HepG2 (cell line): ENCODE measurements around the gene GALNT15. TPM values are rescaled to one million over a fixed set of nuclear protein-coding genes. Genes with fewer than 3 reads are reported as not detected.

ENCODE experiments used
- ATAC-seq: fragments of 200-7000 bp; cut with Tn5 transposase; 3 replicates; pipeline ENCODE4 v1.9.1; 2020; ENCODE audit warnings: mild to moderate bottlenecking, moderate library complexity
- BruUV-seq: library from RNA; stranded (reverse); fragments of 400-500 nt; replicated peaks from 2 replicates; lab custom pipeline; 2021; lab: Mats Ljungman, UMichigan
- CTCF ChIA-PET: fragments of 300-600 bp; formaldehyde crosslinking; extraction: SDS; loops from one replicate; lab custom pipeline; 2021; ENCODE audit warnings: low total read pairs, inconsistent platforms, low intra/inter-chr PET ratio; lab: Yijun Ruan, JAX
- POLR2A ChIA-PET: fragments of 350-600 bp; sonication (Branson Sonifier 250); formaldehyde crosslinking; loops from one replicate; lab custom pipeline; 2020; ENCODE audit warnings: antibody characterized with exemption, inconsistent platforms; lab: Yijun Ruan, JAX
- DNase-seq: peaks from one replicate; pipeline ENCODE4 v3.0.0-alpha.2; 2015; ENCODE audit warnings: low spot score
- FAIRE-seq: peaks from 3 replicates; lab custom pipeline; 2011; peaks lifted over from hg19 to GRCh38; lab: Jason Lieb, UNC
- H2AFZ ChIP-seq: one replicate; pipeline ENCODE4 v1.6.1; 2011; ENCODE audit warnings: low read length, inconsistent platforms
- H3K27ac ChIP-seq: fragments of 300-600 bp; 3 replicates; pipeline ENCODE4 v1.8.0; 2011; ENCODE audit warnings: mixed run types, mild to moderate bottlenecking, mixed read lengths, low read length, inconsistent platforms; ENCODE audit not compliant: insufficient read depth; ENCODE audit errors: extremely low read length
- H3K27me3 ChIP-seq, 2 experiments: fragments of 200-600 bp in 1 of 2; 2 replicates in 1 of 2; 3 replicates in 1 of 2; pipeline versions ENCODE4 v1.6.0 to v1.8.0; 2011; ENCODE audit warnings: low read length in 2 of 2, mild to moderate bottlenecking in 2 of 2, moderate library complexity in 2 of 2, inconsistent platforms in 1 of 2; ENCODE audit not compliant: insufficient read depth in 2 of 2, control insufficient read depth in 1 of 2
- H3K36me3 ChIP-seq, 2 experiments: fragments of 200-600 bp in 1 of 2; replicated peaks in 1 of 2; 2 replicates in 1 of 2; 3 replicates in 1 of 2; pipeline versions ENCODE4 v1.5.1 to v1.8.0; 2011; ENCODE audit warnings: low read length in 2 of 2, inconsistent platforms in 1 of 2; ENCODE audit not compliant: insufficient read depth in 2 of 2, control insufficient read depth in 1 of 2
- H3K4me1 ChIP-seq: 2 replicates; pipeline ENCODE4 v1.5.1; 2012; ENCODE audit warnings: low read length, inconsistent platforms; ENCODE audit not compliant: insufficient read depth
- H3K4me2 ChIP-seq: 2 replicates; pipeline ENCODE4 v1.6.0; 2011; ENCODE audit warnings: low read depth, low read length, inconsistent platforms
- H3K4me3 ChIP-seq, 3 experiments: fragments of 200-600 bp in 1 of 3; sonication (generic), shearing (Covaris generic) in 1 of 3; replicated peaks in 1 of 3; 2 replicates each; pipeline ENCODE4 v1.5.1; 2011 to 2016; ENCODE audit warnings: low read length in 3 of 3, inconsistent platforms in 2 of 3, low read depth in 2 of 3, mild to moderate bottlenecking in 2 of 3, control low read depth in 1 of 3, mixed read lengths in 1 of 3; ENCODE audit not compliant: insufficient read depth in 1 of 3
- H3K79me2 ChIP-seq: one replicate; pipeline ENCODE4 v1.6.1; 2011; ENCODE audit warnings: low read length, inconsistent platforms; ENCODE audit not compliant: insufficient read depth
- H3K9ac ChIP-seq: 2 replicates; pipeline ENCODE4 v1.6.0; 2011; ENCODE audit warnings: mild to moderate bottlenecking, low read depth, low read length, inconsistent platforms; ENCODE audit not compliant: insufficient read depth
- H3K9me3 ChIP-seq: 2 replicates; pipeline ENCODE4 v1.5.1; 2012; ENCODE audit warnings: mild to moderate bottlenecking, low read length
- H4K20me1 ChIP-seq: 2 replicates; pipeline ENCODE4 v1.6.0; 2011; ENCODE audit warnings: inconsistent platforms, mild to moderate bottlenecking, low read length, moderate library complexity; ENCODE audit not compliant: insufficient read depth
- AHR ChIP-seq: IDR thresholded peaks from 2 replicates; pipeline ENCODE4 v1.6.1; 2018; ENCODE audit warnings: missing genetic modification reagents, missing compliant biosample characterization
- ATAD3A ChIP-seq: sonication (generic); formaldehyde crosslinking; IDR thresholded peaks from 2 replicates; pipeline ENCODE4 v1.4.0; 2020; ENCODE audit warnings: missing genetic modification reagents
- CREB1 ChIP-seq, 2 experiments: fragments of 450-650 bp in 1 of 2; IDR thresholded peaks; 2 replicates each; pipeline ENCODE4 v1.6.1; 2016 to 2017; ENCODE audit warnings: control low read depth in 1 of 2, mild to moderate bottlenecking in 1 of 2, missing compliant biosample characterization in 1 of 2, missing genetic modification characterization in 1 of 2
- ELF4 ChIP-seq: sonication (generic); formaldehyde crosslinking; IDR thresholded peaks from 2 replicates; pipeline ENCODE4 v1.5.0; 2020; ENCODE audit warnings: missing genetic modification reagents, mild to moderate bottlenecking, moderate library complexity, borderline replicate concordance
- ETV6 ChIP-seq: sonication (generic); formaldehyde crosslinking; conservative IDR thresholded peaks from 2 replicates; pipeline ENCODE4 v1.4.0; 2020; ENCODE audit warnings: missing genetic modification reagents
- FOXK2 ChIP-seq: fragments of 450-650 bp; IDR thresholded peaks from 2 replicates; pipeline ENCODE4 v1.6.1; 2016
- GFI1 ChIP-seq: sonication (generic); formaldehyde crosslinking; IDR thresholded peaks from 2 replicates; pipeline ENCODE4 v1.5.0; 2020; ENCODE audit warnings: missing genetic modification reagents, mild to moderate bottlenecking, borderline replicate concordance
- JDP2 ChIP-seq: sonication (generic); formaldehyde crosslinking; IDR thresholded peaks from 2 replicates; pipeline ENCODE4 v1.8.1; 2022; ENCODE audit warnings: missing genetic modification reagents, borderline replicate concordance
- MED1 ChIP-seq: sonication (generic); formaldehyde crosslinking; IDR thresholded peaks from 2 replicates; pipeline ENCODE4 v1.4.0; 2020; ENCODE audit warnings: missing genetic modification reagents
- MIER3 ChIP-seq: IDR thresholded peaks from 2 replicates; pipeline ENCODE4 v1.6.1; 2016; ENCODE audit warnings: missing compliant biosample characterization, borderline replicate concordance
- MTF1 ChIP-seq: sonication (generic); formaldehyde crosslinking; IDR thresholded peaks from 2 replicates; pipeline ENCODE4 v1.5.0; 2020; ENCODE audit warnings: missing genetic modification reagents
- NCOA1 ChIP-seq: sonication (generic); formaldehyde crosslinking; IDR thresholded peaks from 2 replicates; pipeline ENCODE4 v1.9.0; 2021; ENCODE audit warnings: missing genetic modification reagents
- PPARG ChIP-seq: conservative IDR thresholded peaks from 2 replicates; pipeline ENCODE4 v1.6.1; 2016; ENCODE audit warnings: missing biosample characterization, missing genetic modification reagents
- RORA ChIP-seq: sonication (generic); formaldehyde crosslinking; IDR thresholded peaks from 2 replicates; pipeline ENCODE4 v1.5.0; 2020; ENCODE audit warnings: mild to moderate bottlenecking, missing genetic modification reagents, moderate library complexity
- RXRB ChIP-seq: IDR thresholded peaks from 2 replicates; pipeline ENCODE4 v1.6.1; 2016; ENCODE audit warnings: borderline replicate concordance, missing genetic modification reagents, missing compliant biosample characterization
- ZNF10 ChIP-seq: sonication (generic); formaldehyde crosslinking; IDR thresholded peaks from 2 replicates; pipeline ENCODE4 v1.4.0; 2020; ENCODE audit warnings: mild to moderate bottlenecking, low read depth, missing genetic modification reagents, borderline replicate concordance
- ZNF282 ChIP-seq: fragments of 450-650 bp; IDR thresholded peaks from 2 replicates; pipeline ENCODE4 v1.6.1; 2018; ENCODE audit not compliant: partially characterized antibody
- ZNF562 ChIP-seq: sonication (generic); formaldehyde crosslinking; IDR thresholded peaks from 2 replicates; pipeline ENCODE4 v1.8.0; 2022; ENCODE audit warnings: missing genetic modification reagents, borderline replicate concordance
- WGBS: methylation state at CpG from one replicate; pipeline ENCODE4 v1.1.6; 2017; ENCODE audit warnings: low lambda C conversion rate; 5-methylcytosine and 5-hydroxymethylcytosine counted together
- in situ Hi-C: cut with HindIII; loops from 2 replicates; pipeline ENCODE4 v1.10.0; 2017; ENCODE audit warnings: low pct_unique_long_range_greater_than_20kb; ENCODE audit not compliant: extremely low pct_ligation_motif_present
- intact Hi-C: fragments of 100-400 bp; cut with micrococcal nuclease; formaldehyde crosslinking; loops from one replicate; pipeline ENCODE4 v1.10.0; 2022; ENCODE audit not compliant: unreplicated experiment
- polyA plus RNA-seq, 8 experiments: library from polyadenylated mRNA; depleted of rRNA in 3 of 8; stranded (reverse) in 7 of 8; unstranded in 1 of 8; fragments of >200 nt; fragmentation: Illumina TruSeq in 4 of 8; extraction: Trizol in 4 of 8; gene quantifications; 2 replicates each; pipeline versions ENCODE4 v1.2.1 to v1.2.3, GENCODE V29; 2011 to 2016; ENCODE audit warnings: low read depth in 4 of 8, missing spikeins in 1 of 8, mixed read lengths in 1 of 8; ENCODE audit not compliant: insufficient read depth in 1 of 8
- total RNA-seq, 5 experiments: library from RNA; depleted of rRNA; stranded (reverse); fragments of >200 nt; fragmentation: Illumina TruSeq; extraction: Trizol; gene quantifications; 2 replicates each; pipeline ENCODE4 v1.2.3, GENCODE V29; 2016; ENCODE audit warnings: low read depth in 1 of 5
- TF ChIP-seq, protein P1 (sequence below): sonication (generic); formaldehyde crosslinking; IDR thresholded peaks from 2 replicates; pipeline ENCODE4 v1.4.0; 2020; ENCODE audit warnings: missing genetic modification reagents, borderline replicate concordance
- TF ChIP-seq, protein P2 (sequence below): sonication (generic); formaldehyde crosslinking; IDR thresholded peaks from 2 replicates; pipeline ENCODE4 v1.8.0; 2022; ENCODE audit warnings: missing genetic modification reagents, low read depth, mild to moderate bottlenecking, borderline replicate concordance

GALNT15 gene
- total and polyA plus RNA-seq, 2 of the 13 experiments (the other 11 are each of a cell fraction or from before 2014, with no cell fraction given): 0.02 to 0.04 TPM

DNA sequence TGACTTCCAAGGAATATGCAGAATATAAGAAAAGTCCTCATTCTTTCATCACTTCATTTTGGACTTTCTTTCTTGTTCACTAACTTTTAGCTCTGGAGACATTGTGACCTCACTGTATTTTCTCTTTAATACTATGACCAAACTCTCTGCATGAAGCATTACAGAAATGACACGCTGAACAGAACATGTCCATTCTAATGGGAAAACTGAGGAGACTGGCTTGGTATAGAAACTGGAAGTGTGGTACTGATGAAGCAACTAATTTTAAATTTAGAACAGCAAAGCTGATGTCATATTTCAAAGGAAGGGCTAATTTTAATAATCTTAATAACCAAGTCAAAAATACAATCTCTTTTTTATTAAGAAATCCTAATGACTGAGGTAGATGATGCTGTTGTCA lies 85.6 kb downstream of the GALNT15 start:
- in situ Hi-C loops: no loop called here
- peaks cover 17% of the 10 kb centered on the region for H3K4me1 ChIP-seq
- intact Hi-C loops: no loop called here

DNA sequence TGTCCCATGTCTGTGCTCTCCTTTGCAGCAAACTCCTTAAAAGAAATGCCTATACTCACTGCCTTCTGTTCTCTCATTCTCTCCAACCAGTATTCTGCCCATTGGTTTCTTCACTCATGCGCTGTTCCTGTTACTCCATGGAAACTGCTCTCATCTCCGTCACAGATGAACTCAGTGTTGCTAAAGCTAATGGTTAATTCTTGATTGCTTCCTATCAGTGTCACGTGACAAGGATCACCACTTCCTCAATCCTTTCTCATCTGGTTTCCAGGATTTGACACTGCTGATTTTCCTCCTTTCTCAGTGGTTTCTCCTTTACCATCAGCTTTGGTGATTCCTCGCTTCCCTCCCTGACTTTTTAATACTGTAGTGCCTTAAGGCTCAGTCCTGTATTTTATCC lies 87.7 kb downstream of the GALNT15 start:
- POLR2A ChIA-PET: no interaction called here
- H2AFZ ChIP-seq: no peak overlapping the region
- H3K4me1 ChIP-seq: peaks cover 29% of the 10 kb centered on the region
- H4K20me1 ChIP-seq: no peaks in the 10 kb centered on the region
- in situ Hi-C loops: no loop called here
- intact Hi-C loops: no loop called here
- FAIRE-seq: no peak
- peaks cover 1 to 26% of the 10 kb centered on the region in 2 experiments; a peak in 3 of 5 replicates for H3K36me3 ChIP-seq
- H3K27ac ChIP-seq: no peak overlapping the region
- peaks cover 44% of the 10 kb centered on the region for H3K79me2 ChIP-seq
- no peak for DNase-seq
- no peak for ATAC-seq
- no peaks in the 10 kb centered on the region for H3K9me3 ChIP-seq
- BruUV-seq: no TSS peak
- no peak overlapping the region for H3K9ac ChIP-seq
- no peak overlapping the region for H3K4me3 ChIP-seq
- WGBS: 83% methylated on average over 4 of the region's 4 CpGs
- H3K27me3 ChIP-seq: no peaks in the 10 kb centered on the region; a peak in 1 of 5 replicates
- CTCF ChIA-PET: no interaction called here
- no peak overlapping the region for H3K4me2 ChIP-seq
- TF ChIP-seq MTF1: no peak
- no peak for TF ChIP-seq GFI1 (CRISPR knock-in tag)
- no peak for TF ChIP-seq AHR (CRISPR knock-in tag)
- no peak for TF ChIP-seq PPARG
- TF ChIP-seq, protein P1, sequence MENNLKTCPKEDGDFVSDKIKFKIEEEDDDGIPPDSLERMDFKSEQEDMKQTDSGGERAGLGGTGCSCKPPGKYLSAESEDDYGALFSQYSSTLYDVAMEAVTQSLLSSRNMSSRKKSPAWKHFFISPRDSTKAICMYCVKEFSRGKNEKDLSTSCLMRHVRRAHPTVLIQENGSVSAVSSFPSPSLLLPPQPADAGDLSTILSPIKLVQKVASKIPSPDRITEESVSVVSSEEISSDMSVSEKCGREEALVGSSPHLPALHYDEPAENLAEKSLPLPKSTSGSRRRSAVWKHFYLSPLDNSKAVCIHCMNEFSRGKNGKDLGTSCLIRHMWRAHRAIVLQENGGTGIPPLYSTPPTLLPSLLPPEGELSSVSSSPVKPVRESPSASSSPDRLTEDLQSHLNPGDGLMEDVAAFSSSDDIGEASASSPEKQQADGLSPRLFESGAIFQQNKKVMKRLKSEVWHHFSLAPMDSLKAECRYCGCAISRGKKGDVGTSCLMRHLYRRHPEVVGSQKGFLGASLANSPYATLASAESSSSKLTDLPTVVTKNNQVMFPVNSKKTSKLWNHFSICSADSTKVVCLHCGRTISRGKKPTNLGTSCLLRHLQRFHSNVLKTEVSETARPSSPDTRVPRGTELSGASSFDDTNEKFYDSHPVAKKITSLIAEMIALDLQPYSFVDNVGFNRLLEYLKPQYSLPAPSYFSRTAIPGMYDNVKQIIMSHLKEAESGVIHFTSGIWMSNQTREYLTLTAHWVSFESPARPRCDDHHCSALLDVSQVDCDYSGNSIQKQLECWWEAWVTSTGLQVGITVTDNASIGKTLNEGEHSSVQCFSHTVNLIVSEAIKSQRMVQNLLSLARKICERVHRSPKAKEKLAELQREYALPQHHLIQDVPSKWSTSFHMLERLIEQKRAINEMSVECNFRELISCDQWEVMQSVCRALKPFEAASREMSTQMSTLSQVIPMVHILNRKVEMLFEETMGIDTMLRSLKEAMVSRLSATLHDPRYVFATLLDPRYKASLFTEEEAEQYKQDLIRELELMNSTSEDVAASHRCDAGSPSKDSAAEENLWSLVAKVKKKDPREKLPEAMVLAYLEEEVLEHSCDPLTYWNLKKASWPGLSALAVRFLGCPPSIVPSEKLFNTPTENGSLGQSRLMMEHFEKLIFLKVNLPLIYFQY (CRISPR knock-in tag): no peak
- TF ChIP-seq MED1: no peak
- TF ChIP-seq ELF4 (CRISPR knock-in tag): no peak
- TF ChIP-seq ETV6: no peak
- no peak for TF ChIP-seq RORA (CRISPR knock-in tag)
- TF ChIP-seq ZNF10 (CRISPR knock-in tag): no peak
- TF ChIP-seq ZNF562 (CRISPR knock-in tag): no peak
- no peak for TF ChIP-seq MIER3 (CRISPR knock-in tag)
- TF ChIP-seq FOXK2: no peak

More for the DNA sequence above, 85.6 kb downstream of the GALNT15 start:
- POLR2A ChIA-PET: interaction anchor here (1.0 kb wide), 1 partner anchor 8 kb away, joined by 3 read pairs; no protein-coding TSS in a partner anchor
- H3K4me3 ChIP-seq: no peak overlapping the region
- H3K4me2 ChIP-seq: no peak overlapping the region
- no peak for DNase-seq
- CTCF ChIA-PET: no interaction called here
- H3K36me3 ChIP-seq: peaks cover 1 to 26% of the 10 kb centered on the region in 2 experiments; a peak in 3 of 5 replicates
- peaks cover 23% of the 10 kb centered on the region for H3K79me2 ChIP-seq
- no peak for FAIRE-seq
- WGBS: 95% methylated on average over 1 of the region's 1 CpG
- H2AFZ ChIP-seq: no peak overlapping the region
- H3K27ac ChIP-seq: no peak overlapping the region
- no peak overlapping the region for H3K9ac ChIP-seq
- TF ChIP-seq JDP2 (CRISPR knock-in tag): no peak
- TF ChIP-seq ZNF282: no peak
- TF ChIP-seq, protein P2, sequence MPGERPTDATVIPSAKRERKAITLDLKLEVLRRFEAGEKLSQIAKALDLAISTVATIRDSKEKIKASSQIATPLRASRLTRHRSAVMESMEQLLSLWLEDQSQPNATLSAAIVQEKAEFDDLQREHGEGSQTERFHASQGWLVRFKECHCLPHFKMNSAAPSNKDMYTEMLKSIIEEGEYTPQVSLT (CRISPR knock-in tag): no peak
- peak; percentile 21; the same call in 1 of the 2 replicates for TF ChIP-seq CREB1 (IDR thresholded peaks at IDR 0.05)
- TF ChIP-seq CREB1 (CRISPR knock-in tag; IDR thresholded peaks at IDR 0.05): no peak
- no peak for TF ChIP-seq NCOA1 (CRISPR knock-in tag)
- TF ChIP-seq ATAD3A (CRISPR knock-in tag): no peak
- no peak for TF ChIP-seq RXRB (CRISPR knock-in tag)
- H3K9me3 ChIP-seq: no peaks in the 10 kb centered on the region
- ATAC-seq: no peak
- no TSS peak for BruUV-seq
- H4K20me1 ChIP-seq: no peaks in the 10 kb centered on the region
- H3K27me3 ChIP-seq: no peaks in the 10 kb centered on the region; a peak in 1 of 5 replicates
